Memory B cell (primary cell): ENCODE data around the gene IL20.
A peak's percentile ranks its signal among the peaks of the same experiment; 100 is the strongest.

ENCODE experiments used
- ATAC-seq: fragments of 150-1000 bp; cut with Tn5 transposase; 2 replicates; pipeline ENCODE4 v1.10.0; 2021; ENCODE audit warnings: low read depth, mild to moderate bottlenecking, moderate library complexity
- DNase-seq, 2 donors: peaks; one replicate each; pipeline ENCODE4 v3.0.0; 2022; ENCODE audit warnings: low spot score in 2 of 2
- H3K27ac Mint-ChIP-seq: one replicate; pipeline ENCODE4 v1.8.0; 2022; ENCODE audit warnings: mild to moderate bottlenecking, moderate library complexity, mixed read lengths
- H3K27me3 Mint-ChIP-seq: one replicate; pipeline ENCODE4 v1.8.0; 2022; ENCODE audit warnings: mixed read lengths
- H3K36me3 Mint-ChIP-seq: one replicate; pipeline ENCODE4 v1.8.0; 2022; ENCODE audit warnings: mild to moderate bottlenecking, mixed read lengths
- H3K4me1 Mint-ChIP-seq: one replicate; pipeline ENCODE4 v1.8.0; 2022; ENCODE audit warnings: mixed read lengths
- H3K4me3 Mint-ChIP-seq: one replicate; pipeline ENCODE4 v1.8.0; 2022; ENCODE audit warnings: mild to moderate bottlenecking, moderate library complexity, mixed read lengths
- H3K9me3 Mint-ChIP-seq: one replicate; pipeline ENCODE4 v1.8.0; 2022; ENCODE audit warnings: mixed read lengths

Gene IL20

DNA sequence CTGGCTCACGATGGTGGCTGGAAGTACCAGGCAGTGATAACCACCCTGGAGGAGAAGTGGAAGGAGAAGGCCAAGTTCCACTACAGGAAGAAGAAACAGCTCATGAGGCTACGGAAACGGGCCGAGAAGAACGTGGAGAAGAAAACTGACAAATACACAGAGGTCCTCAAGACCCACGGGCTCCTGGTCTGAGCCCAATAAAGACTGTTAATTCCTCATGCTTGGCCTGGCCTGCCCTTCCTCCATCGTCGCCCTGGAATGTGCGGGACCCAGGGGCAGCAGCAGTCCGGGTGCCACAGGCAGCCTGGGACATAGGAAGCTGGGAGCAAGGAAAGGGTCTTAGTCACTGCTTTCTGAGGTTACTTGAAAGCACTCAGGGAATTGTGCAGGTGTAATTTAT, 42.6 kb downstream of the IL20 start:
- ATAC-seq = no peak
- Mint-ChIP-seq H3K9me3 (no peaks in the 10 kb centered on the region), H3K4me3 (peak overlapping the region; percentile 54), H3K27ac (peak overlapping the region; percentile 25), H3K27me3 (no peaks in the 10 kb centered on the region), H3K36me3 (peaks cover 62% of the 10 kb centered on the region), H3K4me1 (peaks cover 63% of the 10 kb centered on the region)
- no peak for DNase-seq

DNA sequence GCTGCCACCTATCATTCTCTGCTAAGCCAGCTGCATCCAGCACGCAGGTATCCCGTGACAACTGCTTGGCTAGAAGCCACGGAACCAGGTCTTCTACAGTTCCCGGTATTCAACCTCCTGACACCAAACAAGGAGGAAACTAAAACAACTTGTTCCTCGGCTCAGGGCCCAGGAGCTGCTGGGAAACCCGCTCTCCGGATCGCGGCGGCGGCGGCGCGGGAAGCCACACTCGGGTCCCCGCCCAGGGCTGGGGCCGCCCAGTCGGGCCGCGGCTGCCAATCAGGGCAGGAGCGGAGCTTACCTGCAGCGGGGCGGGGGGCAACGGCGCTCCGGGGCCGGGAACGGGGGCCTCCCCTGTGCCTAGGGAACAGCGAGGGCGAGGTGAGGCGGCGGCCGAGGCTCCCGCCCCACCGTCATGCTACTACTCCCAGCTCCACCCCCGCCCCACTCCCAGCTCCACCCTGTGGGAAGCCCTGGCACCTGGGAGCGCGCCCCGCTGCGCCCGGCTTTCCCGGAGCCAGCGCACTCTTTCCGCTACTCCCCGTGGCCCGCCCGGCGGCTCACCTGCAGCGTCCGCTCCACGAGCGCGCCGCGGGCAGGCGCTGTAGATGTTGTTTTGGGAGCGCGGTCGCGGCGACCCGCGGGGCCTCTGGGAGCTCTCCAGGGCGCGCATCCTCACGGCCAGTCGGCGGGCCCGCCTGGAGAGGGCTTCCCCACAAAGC, 43.9 kb downstream of the IL20 start:
- DNase-seq (peak in 1 of 2 donors; percentile 37), ATAC-seq (peak; percentile 18)
- peak overlapping the region; percentile 81 for H3K27ac Mint-ChIP-seq
- no peaks in the 10 kb centered on the region for H3K27me3 Mint-ChIP-seq
- peak overlapping the region; percentile 37 for H3K4me3 Mint-ChIP-seq
- no peaks in the 10 kb centered on the region for H3K9me3 Mint-ChIP-seq
- peaks cover 59% of the 10 kb centered on the region for H3K36me3 Mint-ChIP-seq
- H3K4me1 Mint-ChIP-seq = peaks cover 70% of the 10 kb centered on the region

DNA sequence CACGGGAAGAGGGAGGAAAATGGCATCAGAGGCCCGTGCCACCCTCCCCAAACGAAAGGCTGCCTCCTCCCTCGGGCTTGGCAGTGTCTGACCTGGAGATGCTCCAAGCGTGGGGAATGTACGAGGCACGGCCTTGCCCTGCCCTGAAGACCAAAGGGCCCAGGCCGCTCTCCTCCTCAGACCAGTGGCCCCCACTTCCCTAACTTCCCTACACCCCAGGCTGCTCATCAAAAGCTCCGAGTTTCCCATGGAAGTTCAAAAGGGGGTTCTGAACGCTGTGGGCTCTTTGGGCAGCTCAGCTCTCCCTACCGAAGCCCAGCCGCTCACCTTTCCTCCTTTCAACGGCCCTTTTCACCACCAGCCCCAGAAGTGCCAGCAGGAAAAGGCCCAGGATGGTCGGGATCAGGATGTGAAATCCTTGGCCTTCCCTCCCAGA, 44.5 kb downstream of the IL20 start:
- Mint-ChIP-seq H3K4me1 (peaks cover 71% of the 10 kb centered on the region), H3K4me3 (peak overlapping the region; percentile 54), H3K36me3 (peaks cover 58% of the 10 kb centered on the region), H3K27ac (peak overlapping the region; percentile 81), H3K9me3 (no peaks in the 10 kb centered on the region), H3K27me3 (no peaks in the 10 kb centered on the region)
- no peak for DNase-seq
- no peak for ATAC-seq

DNA sequence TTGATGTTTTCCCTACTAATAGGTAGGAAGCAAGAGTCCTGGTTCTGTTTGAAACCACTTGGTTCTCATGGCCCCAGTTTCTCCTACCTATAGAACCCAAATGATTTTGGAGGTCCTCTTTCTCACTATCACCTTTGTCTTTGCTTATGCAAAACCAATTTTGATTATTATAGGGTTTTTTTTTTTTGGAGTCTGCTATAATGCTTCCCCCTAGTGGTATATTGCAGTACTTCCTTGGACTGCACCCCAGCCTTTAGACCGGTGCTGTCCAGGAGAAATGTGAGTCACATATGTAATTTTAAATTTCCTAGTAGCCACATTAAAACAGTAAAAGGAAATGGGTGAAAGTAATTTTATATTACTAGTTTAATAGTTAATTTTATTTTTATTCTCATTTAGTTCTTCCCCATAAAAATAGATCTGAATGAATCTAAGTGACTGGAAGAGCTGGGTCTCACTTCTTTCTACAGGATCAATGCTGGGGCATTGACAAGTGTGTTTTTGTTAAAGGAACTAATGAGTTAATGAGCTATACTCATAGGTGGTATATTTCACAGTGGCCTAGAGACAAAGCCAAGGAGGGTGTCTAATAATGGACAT, 45.7 kb downstream of the IL20 start:
- Mint-ChIP-seq H3K36me3 (peaks cover 61% of the 10 kb centered on the region), H3K9me3 (no peaks in the 10 kb centered on the region), H3K4me3 (peak overlapping the region; percentile 69), H3K4me1 (peaks cover 72% of the 10 kb centered on the region), H3K27me3 (no peaks in the 10 kb centered on the region), H3K27ac (peak overlapping the region; percentile 81)
- ATAC-seq (peak; percentile 58), DNase-seq (peak in 1 of 2 donors; percentile 59)

DNA sequence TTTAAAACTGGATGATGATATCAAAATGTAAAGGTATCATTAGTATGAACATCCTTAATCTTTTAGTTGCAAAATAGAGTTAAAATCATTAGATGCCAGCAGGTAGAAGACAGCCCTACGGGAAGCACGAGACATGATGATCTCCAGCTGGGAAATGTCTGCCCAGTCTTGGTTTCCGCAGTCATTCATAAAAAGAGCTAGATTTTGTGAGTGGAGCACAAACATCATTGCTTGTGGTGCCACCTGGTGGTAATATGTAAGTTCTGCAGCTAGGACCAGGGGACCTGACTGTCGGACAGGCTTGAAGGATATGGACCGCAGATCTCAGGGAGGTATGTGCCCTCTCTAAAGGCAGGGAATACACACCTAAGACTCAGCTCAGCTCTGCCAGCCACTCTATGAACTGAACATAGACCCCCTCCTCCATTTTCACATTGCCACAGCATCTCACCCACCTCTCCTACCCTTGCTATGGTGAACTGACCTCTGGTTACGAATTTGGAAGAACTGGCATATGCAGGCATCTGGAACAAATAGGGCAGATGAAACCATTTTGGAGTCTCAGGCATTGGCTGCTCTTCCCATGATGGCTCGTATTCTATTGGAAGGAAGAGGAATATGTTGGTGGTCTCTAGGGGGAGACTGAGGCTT, 47.1 kb downstream of the IL20 start:
- Mint-ChIP-seq H3K4me3 (no peak overlapping the region), H3K27me3 (no peaks in the 10 kb centered on the region), H3K36me3 (peaks cover 70% of the 10 kb centered on the region), H3K4me1 (peaks cover 79% of the 10 kb centered on the region), H3K27ac (no peak overlapping the region), H3K9me3 (no peaks in the 10 kb centered on the region)
- peak; percentile 60 to 70 for DNase-seq
- peak; percentile 66 for ATAC-seq

DNA sequence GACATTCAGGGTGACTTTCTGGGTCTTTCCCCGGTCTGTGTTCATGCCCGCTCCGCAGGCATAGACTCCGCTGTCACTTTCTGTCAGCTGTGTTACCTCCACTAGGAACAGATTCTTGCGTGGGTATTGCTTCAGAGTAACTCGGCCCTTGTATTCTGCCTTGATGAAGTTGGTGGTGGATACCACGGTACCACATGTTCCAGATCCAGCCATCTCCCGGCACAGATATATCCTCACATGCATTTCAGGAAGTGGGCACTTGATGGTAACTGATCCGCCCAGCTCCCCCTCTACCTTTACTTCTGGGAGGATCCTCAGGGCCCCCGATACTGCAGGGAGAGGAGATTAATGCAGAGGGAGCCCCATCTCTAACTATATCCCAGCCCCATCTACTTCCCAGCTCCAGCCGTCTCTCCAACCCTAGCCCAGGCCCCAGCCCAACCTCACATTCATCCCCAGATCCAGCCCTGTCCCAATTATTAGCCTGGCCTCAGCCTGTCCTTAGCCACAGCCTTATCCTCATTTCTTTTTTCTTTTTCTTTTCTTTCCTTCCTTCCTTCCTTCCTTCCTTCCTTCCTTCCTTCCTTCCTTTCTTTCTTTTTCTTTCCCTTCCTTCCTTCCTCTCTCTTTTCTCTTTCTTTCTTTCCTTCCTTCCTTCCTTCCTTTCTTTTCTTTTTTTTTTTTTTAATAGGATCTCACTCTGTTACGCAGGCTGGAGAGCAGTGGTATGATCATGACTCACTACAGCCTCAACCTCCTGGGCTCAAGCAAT, 48.5 kb downstream of the IL20 start:
- Mint-ChIP-seq H3K4me3 (no peak overlapping the region), H3K4me1 (peaks cover 78% of the 10 kb centered on the region), H3K27me3 (no peaks in the 10 kb centered on the region), H3K27ac (no peak overlapping the region), H3K9me3 (no peaks in the 10 kb centered on the region), H3K36me3 (peaks cover 69% of the 10 kb centered on the region)
- ATAC-seq (no peak), DNase-seq (no peak)

DNA sequence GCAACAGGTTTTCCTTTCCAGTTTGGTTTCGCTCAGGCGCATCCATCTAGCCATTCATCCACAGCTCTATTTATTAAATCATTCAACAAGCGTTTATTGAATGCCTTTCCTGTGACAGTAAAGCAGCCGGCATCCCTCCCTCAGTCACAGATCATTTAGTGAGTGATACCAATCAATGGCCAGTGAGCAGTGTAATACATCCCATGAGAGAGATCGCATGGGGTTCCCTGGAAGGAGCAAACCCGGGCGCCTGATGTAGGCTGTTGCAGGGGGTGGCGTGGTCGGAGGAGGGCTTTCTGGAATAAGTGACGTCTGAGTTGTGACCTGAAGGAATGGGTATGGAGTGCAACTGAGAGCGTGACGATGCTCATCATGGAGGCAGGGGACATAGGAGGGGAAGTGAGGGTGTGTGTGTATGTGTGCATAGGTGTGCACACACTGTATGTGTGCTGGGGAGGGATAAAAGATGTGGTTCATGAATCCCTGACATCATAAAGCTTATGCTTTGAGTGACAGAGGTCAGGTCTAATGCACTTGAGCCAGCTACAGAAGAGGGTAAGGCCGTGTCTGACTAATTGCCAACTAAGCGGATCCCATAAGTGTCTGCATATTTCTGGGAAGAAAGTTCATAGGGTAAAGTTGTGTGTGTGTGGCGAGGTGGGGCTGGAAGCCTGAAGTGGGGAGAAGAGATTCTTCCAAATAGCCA, 49.8 kb downstream of the IL20 start:
- H3K4me1 Mint-ChIP-seq = peaks cover 77% of the 10 kb centered on the region
- H3K9me3 Mint-ChIP-seq = no peaks in the 10 kb centered on the region
- DNase-seq (no peak), ATAC-seq (no peak)
- no peak overlapping the region for H3K4me3 Mint-ChIP-seq
- H3K36me3 Mint-ChIP-seq = peaks cover 77% of the 10 kb centered on the region
- no peaks in the 10 kb centered on the region for H3K27me3 Mint-ChIP-seq
- no peak overlapping the region for H3K27ac Mint-ChIP-seq

DNA sequence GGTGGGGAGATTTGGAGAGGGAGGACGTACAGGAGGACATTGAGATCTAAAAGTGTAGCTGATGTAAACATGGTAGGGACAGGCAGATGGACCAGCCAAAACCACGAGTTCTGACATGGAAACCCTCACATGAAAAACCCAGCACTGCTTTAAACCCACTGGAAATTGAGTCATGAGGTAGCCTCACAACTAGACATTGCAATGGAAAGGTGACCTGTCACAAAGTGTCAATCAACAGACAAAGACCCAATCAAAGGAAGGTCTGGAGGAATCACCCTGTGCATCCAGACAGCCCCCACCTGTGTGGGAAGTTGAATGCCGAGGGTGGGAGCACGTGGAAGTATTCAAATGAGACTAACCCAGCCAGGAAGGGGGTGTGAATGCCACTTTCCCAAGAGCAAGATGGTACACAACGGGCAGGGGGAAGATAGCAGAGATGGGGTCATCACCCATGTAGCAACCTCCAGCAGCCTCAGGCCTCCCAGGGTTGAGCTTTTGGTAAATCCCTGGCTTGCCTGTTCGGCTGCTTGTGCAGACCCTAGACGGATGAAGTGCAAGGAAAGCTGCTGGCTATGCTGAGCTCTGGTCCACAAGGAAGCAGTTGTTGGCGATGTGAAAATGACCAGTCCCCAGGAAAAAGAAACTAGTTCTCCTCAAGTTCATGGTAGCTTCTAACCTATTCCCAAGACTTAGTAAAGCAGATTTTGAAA, 50.7 kb downstream of the IL20 start:
- no peaks in the 10 kb centered on the region for H3K9me3 Mint-ChIP-seq
- peaks cover 80% of the 10 kb centered on the region for H3K36me3 Mint-ChIP-seq
- no peak overlapping the region for H3K27ac Mint-ChIP-seq
- H3K27me3 Mint-ChIP-seq = no peaks in the 10 kb centered on the region
- no peak overlapping the region for H3K4me3 Mint-ChIP-seq
- no peak for DNase-seq
- ATAC-seq = no peak
- peaks cover 71% of the 10 kb centered on the region for H3K4me1 Mint-ChIP-seq

DNA sequence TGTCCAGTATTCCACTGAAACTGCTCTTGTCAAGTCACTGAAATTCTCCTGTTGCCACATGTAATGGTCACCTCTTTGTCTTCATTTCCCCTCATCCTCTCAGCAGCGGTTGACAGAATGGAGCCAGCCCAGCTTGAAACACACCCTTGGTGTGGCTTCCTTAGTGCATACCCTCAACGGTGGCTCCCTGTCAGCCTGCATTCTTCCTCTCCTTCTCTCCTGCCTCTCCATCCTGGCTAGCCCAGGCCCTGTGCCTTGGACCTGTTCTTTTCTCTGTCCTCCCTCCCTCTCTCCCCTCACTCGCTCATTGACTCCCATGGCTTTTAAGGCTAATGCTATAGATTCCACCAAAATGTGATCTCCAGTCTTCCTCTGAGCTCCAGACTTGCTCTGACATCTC, 52.7 kb downstream of the IL20 start:
- no peak overlapping the region for H3K4me3 Mint-ChIP-seq
- DNase-seq (no peak), ATAC-seq (no peak)
- H3K4me1 Mint-ChIP-seq = peaks cover 57% of the 10 kb centered on the region
- peaks cover 63% of the 10 kb centered on the region for H3K36me3 Mint-ChIP-seq
- H3K9me3 Mint-ChIP-seq = no peaks in the 10 kb centered on the region
- H3K27me3 Mint-ChIP-seq = no peaks in the 10 kb centered on the region
- no peak overlapping the region for H3K27ac Mint-ChIP-seq
